Peyer's patch (tissue), 4 donors: ENCODE data around the gene CCDC82. TPM values are rescaled to one million over a fixed set of nuclear protein-coding genes. Genes with fewer than 3 reads are reported as not detected.

ENCODE experiments used
- DNase-seq, 3 donors: peaks; one replicate each; pipeline ENCODE4 v3.0.0-alpha.2; 2017 to 2019
- H3K27ac ChIP-seq, 4 donors: fragments of 200-600 bp; sonication (generic); one replicate each; pipeline ENCODE4 v1.5.1; 2016 to 2019
- H3K27me3 ChIP-seq, 2 donors: fragments of 200-600 bp; sonication (generic); one replicate each; pipeline ENCODE4 v1.5.1; 2019
- H3K36me3 ChIP-seq, 3 donors: fragments of 200-600 bp; sonication (generic); one replicate each; pipeline ENCODE4 v1.5.1; 2016 to 2019
- H3K4me1 ChIP-seq, 4 donors: fragments of 200-600 bp; sonication (generic); one replicate each; pipeline ENCODE4 v1.5.1; 2016 to 2019
- H3K4me3 ChIP-seq, 4 donors: fragments of 200-600 bp; sonication (generic); 1 replicate in 3 of 4; 2 replicates in 1 of 4; pipeline ENCODE4 v1.5.1; 2016 to 2019; ENCODE audit warnings: mild to moderate bottlenecking in 1 of 4
- H3K9me3 ChIP-seq, 4 donors: fragments of 200-600 bp; sonication (generic); one replicate each; pipeline ENCODE4 v1.5.1; 2016 to 2019; ENCODE audit warnings: mild to moderate bottlenecking in 1 of 4
- POLR2A ChIP-seq, 2 donors: fragments of 450-650 bp; IDR thresholded peaks; one replicate each; pipeline ENCODE4 v1.5.1; 2017; ENCODE audit warnings: antibody characterized with exemption in 2 of 2, mild to moderate bottlenecking in 2 of 2, moderate library complexity in 2 of 2
- total RNA-seq, 4 donors: library from RNA; depleted of rRNA; stranded (reverse); fragments of >200 nt; gene quantifications; one replicate each; pipeline ENCODE4 v1.1.0, GENCODE V29; 2016
- TF ChIP-seq, protein P1 (sequence below), 6 experiments: fragments of 450-650 bp in 4 of 6; fragments of 200-600 bp in 2 of 6; sonication (generic) in 1 of 6; IDR thresholded peaks; one replicate each; pipeline ENCODE4 v1.5.1; 2017 to 2019; ENCODE audit warnings: antibody characterized with exemption in 6 of 6, mild to moderate bottlenecking in 3 of 6, moderate library complexity in 1 of 6

The CCDC82 gene
- total RNA-seq, 4 donors from 2014 or later: 19.3 to 63.5 (median 31.1) TPM

DNA sequence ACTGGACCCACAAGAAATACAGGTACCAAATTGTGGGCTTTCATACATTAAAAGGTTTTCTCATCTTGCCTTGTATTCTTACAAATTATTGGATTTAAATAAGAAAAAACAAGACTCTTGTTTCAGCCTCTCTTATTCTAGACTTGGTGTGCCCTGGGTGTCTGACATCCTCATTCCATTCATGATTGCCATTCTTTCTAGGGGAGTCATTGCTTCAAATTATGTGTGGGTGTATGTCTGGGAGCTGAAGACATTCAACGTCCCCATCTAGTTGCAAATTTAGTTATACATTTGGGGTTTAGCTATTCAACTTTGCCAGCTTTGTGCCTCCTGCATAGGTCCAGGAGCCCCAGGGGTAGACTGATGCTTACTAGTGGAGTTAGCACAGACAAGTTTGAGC, 64.8 kb downstream of the CCDC82 start:
- no peaks in the 10 kb centered on the region for H3K4me1 ChIP-seq
- H3K9me3 ChIP-seq: no peaks in the 10 kb centered on the region
- no peaks in the 10 kb centered on the region for H3K36me3 ChIP-seq
- no peak for TF ChIP-seq POLR2A (IDR thresholded peaks at IDR 0.05)
- TF ChIP-seq, protein P1, sequence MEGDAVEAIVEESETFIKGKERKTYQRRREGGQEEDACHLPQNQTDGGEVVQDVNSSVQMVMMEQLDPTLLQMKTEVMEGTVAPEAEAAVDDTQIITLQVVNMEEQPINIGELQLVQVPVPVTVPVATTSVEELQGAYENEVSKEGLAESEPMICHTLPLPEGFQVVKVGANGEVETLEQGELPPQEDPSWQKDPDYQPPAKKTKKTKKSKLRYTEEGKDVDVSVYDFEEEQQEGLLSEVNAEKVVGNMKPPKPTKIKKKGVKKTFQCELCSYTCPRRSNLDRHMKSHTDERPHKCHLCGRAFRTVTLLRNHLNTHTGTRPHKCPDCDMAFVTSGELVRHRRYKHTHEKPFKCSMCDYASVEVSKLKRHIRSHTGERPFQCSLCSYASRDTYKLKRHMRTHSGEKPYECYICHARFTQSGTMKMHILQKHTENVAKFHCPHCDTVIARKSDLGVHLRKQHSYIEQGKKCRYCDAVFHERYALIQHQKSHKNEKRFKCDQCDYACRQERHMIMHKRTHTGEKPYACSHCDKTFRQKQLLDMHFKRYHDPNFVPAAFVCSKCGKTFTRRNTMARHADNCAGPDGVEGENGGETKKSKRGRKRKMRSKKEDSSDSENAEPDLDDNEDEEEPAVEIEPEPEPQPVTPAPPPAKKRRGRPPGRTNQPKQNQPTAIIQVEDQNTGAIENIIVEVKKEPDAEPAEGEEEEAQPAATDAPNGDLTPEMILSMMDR (IDR thresholded peaks at IDR 0.05): no peak
- H3K27ac ChIP-seq: no peak overlapping the region
- H3K27me3 ChIP-seq: no peaks in the 10 kb centered on the region
- DNase-seq: no peak
- no peak overlapping the region for H3K4me3 ChIP-seq

DNA sequence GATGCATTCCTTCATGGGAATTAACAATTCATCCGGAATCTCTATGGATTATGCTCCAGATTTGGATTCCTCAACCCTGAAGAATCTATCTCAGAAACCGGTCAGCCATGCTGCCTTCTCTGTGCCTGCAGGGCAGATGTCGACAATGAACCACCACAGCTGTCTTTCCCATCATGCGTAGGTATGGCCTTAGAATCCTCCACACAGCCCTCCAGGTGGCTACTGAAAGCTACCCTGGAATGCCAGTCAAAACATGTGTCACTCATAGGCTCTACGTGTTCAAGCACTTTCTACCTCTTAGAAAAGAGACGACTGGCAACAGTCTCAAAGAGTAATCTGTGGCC, 66.1 kb downstream of the CCDC82 start:
- no peak overlapping the region for H3K27ac ChIP-seq
- H3K9me3 ChIP-seq: no peaks in the 10 kb centered on the region
- TF ChIP-seq POLR2A (IDR thresholded peaks at IDR 0.05): no peak
- TF ChIP-seq, protein P1 (IDR thresholded peaks at IDR 0.05): no peak
- H3K4me3 ChIP-seq: no peak overlapping the region
- no peak for DNase-seq
- H3K4me1 ChIP-seq: no peaks in the 10 kb centered on the region
- no peaks in the 10 kb centered on the region for H3K36me3 ChIP-seq
- no peaks in the 10 kb centered on the region for H3K27me3 ChIP-seq

GRCh38 chr11:96322775-96323641, 66.7 kb downstream of the CCDC82 start:
- Histone ChIP-seq H3K4me3 (no peak overlapping the region), H3K36me3 (no peaks in the 10 kb centered on the region), H3K9me3 (no peaks in the 10 kb centered on the region), H3K4me1 (peaks cover 0 to 3% (median 0%) of the 10 kb centered on the region in 4 donors), H3K27me3 (no peaks in the 10 kb centered on the region), H3K27ac (no peak overlapping the region)
- DNase-seq: no peak
- TF ChIP-seq POLR2A (IDR thresholded peaks at IDR 0.05): no peak
- TF ChIP-seq, protein P1 (IDR thresholded peaks at IDR 0.05): no peak

GRCh38 chr11:96321091-96321490, 68.6 kb downstream of the CCDC82 start:
- no peak for TF ChIP-seq POLR2A (IDR thresholded peaks at IDR 0.05)
- TF ChIP-seq, protein P1 (IDR thresholded peaks at IDR 0.05): no peak
- Histone ChIP-seq H3K27me3 (no peaks in the 10 kb centered on the region), H3K4me1 (peaks cover 0 to 16% (median 0%) of the 10 kb centered on the region in 4 donors), H3K36me3 (no peaks in the 10 kb centered on the region), H3K4me3 (no peak overlapping the region), H3K27ac (no peak overlapping the region), H3K9me3 (no peaks in the 10 kb centered on the region)
- DNase-seq: no peak

- no peak overlapping the region for H3K27ac ChIP-seq
- H3K36me3 ChIP-seq: no peaks in the 10 kb centered on the region
- H3K4me3 ChIP-seq: no peak overlapping the region
- peaks cover 0 to 19% (median 0%) of the 10 kb centered on the region in 4 donors for H3K4me1 ChIP-seq
- DNase-seq: no peak
- H3K9me3 ChIP-seq: no peaks in the 10 kb centered on the region
- H3K27me3 ChIP-seq: no peaks in the 10 kb centered on the region
- no peak for TF ChIP-seq POLR2A (IDR thresholded peaks at IDR 0.05)
- TF ChIP-seq, protein P1 (IDR thresholded peaks at IDR 0.05): no peak
Measured at GRCh38 chr11:96319898-96320656, 69.6 kb downstream of the CCDC82 start.
